GM12801 (cell line): ENCODE results near the gene TRABD2B.

ENCODE experiments used
- CTCF ChIP-seq: IDR thresholded peaks from one replicate; pipeline ENCODE4 v1.5.1; 2011; ENCODE audit warnings: control low read depth; ENCODE audit not compliant: insufficient read length; ENCODE audit errors: extremely low read depth

TRABD2B gene

GRCh38 chr1:47996060-47996405, 1.2 kb downstream of the TRABD2B start:
- TF ChIP-seq CTCF, result no peak

DNA sequence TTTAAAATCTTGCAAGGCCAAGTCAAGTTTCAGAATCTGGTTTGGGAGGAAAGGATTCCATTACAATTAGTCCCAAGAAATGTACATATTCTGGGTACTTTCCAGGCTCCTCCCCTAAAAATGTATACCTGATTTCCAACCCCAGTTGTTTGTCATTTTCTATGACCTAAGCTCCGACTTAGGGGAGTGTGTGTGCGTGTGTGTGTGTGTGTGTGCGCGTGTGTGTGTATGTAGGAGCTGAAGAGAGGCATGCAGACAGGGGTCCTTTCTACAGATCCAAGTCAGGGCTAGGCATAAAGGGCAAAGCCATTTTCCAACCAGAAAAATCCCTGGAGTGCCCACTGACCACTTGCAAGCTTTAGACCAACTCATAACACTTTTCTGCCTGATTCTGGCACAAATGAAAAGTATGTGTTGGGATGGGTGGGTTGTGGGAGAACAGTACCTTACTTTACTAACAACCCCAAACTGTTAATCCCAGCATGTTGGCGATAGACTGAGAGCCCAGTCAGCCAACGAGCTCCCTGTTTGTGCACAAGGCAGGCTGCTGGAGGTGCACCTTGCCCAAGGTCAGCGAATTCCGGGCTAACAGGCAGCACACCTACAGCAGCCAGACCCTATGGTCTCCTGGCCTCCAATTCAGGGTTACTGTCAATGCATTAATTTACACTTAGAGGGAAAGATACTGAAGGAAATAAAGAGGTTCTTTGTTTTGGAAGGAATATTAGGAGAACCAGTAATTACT, 1.7 kb downstream of the TRABD2B start:
- TF ChIP-seq CTCF, result no peak

- no peak for TF ChIP-seq CTCF
Observed at GRCh38 chr1:47993881-47994625, 3.1 kb downstream of the TRABD2B start.

DNA sequence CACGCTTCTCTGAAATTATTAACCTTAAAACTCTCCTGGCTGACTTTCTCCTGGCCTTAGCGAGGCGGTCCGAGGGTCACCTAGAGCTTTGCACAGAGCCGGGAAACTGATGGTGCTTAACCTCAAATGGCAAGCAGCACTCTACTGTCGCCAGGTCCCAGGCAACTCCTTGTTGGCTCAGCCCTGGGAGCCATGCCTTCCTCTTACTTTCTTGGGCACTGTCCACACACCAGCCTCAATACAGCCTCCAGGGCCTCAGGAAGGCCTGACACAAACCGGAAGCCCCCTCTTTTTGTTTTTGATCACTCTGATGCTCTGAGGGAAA, 3.8 kb downstream of the TRABD2B start:
- TF ChIP-seq CTCF, result no peak

DNA sequence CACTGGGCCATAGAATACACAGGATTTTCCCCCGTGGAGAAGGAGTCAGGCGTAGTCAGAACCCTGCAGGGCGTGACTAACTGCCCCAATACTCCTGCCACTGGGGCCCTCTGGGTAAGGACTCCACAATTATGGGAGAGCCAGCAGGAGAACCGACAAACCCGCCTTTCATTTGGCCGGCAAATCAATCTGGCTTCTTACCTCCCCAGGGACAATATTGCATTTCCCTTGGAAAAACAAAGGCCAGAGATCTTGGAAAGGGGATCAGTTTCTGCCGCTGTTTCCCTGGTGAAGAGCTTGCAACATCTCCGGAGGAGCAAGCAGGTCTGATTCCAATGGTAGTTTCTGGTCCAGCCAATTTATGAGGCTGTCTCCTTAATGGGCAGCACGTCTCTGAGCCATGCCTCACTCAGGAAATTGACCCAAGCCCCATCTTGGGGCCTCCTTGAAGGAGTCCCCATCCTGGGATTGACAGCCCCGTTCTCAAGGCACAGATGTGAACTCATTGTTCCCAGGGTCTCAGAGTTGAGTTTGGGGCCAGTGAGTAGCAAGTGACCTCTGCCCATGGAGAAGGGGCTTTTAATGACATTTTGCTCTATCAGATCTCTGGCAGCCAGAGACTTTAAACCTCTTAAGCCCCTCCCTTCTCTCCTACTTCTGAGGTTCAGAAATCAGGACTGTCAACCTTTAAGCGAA, 4.3 kb downstream of the TRABD2B start:
- no peak for TF ChIP-seq CTCF

- no peak for TF ChIP-seq CTCF
Observed at GRCh38 chr1:47991673-47992072, 5.5 kb downstream of the TRABD2B start.

DNA sequence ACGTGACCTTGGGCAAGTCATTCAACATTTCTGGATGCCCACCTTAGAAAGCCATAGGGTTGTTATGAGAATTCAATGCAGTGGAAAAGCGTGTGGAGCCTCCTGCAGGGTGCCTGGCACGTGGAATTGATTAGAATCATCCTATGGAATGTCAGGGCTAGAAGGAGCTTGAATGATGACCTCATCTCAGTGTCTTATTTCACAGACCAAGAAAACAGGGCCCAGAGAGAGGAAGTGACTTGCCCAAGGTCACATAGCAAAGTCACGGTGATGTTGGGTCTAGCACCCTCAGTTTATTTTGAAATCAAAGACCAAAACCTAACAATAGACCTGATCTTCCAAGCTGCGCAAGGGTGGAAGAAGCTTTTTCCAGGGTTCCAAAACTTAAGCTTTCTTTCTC, 6.0 kb downstream of the TRABD2B start:
- no peak for TF ChIP-seq CTCF
